PC-3 (cell line): ENCODE measurements around the gene RASSF4. TPM values are rescaled to one million over a fixed set of nuclear protein-coding genes. Genes with fewer than 3 reads are reported as not detected.

Experiments used
- ATAC-seq: fragments of 200-7000 bp; cut with Tn5 transposase; 2 replicates; pipeline ENCODE4 v1.9.1; 2020; ENCODE audit warnings: mild to moderate bottlenecking, moderate library complexity
- BruUV-seq: library from RNA; stranded (reverse); fragments of 400-500 nt; replicated peaks from 2 replicates; lab custom pipeline; 2021; lab: Mats Ljungman, UMichigan
- CTCF ChIA-PET: fragments of 300-600 bp; sonication (Branson Sonifier 250); formaldehyde crosslinking; loops from one replicate; lab custom pipeline; 2022; ENCODE audit warnings: antibody characterized with exemption; lab: Charles Lee
- POLR2A ChIA-PET: fragments of 300-600 bp; sonication (Branson Sonifier 250); formaldehyde crosslinking; loops from one replicate; lab custom pipeline; 2022; ENCODE audit warnings: antibody characterized with exemption; ENCODE audit not compliant: unreplicated experiment; lab: Charles Lee
- DNase-seq: peaks from one replicate; pipeline ENCODE4 v3.0.0-alpha.2; 2015
- H2AFZ ChIP-seq: fragments of 300-600 bp; sonication (generic); 2 replicates; pipeline ENCODE4 v1.6.0; 2016; ENCODE audit warnings: antibody characterized with exemption, low read length
- H3F3A ChIP-seq: fragments of 300-600 bp; sonication (generic); one replicate; pipeline ENCODE4 v1.6.0; 2017; ENCODE audit warnings: antibody characterized with exemption, low read length, control low read depth, mild to moderate bottlenecking; ENCODE audit not compliant: unreplicated experiment
- H3K27ac ChIP-seq: fragments of 300-600 bp; sonication (generic); 2 replicates; pipeline ENCODE4 v1.5.1; 2016; ENCODE audit warnings: mild to moderate bottlenecking, low read length
- H3K27me3 ChIP-seq: fragments of 300-600 bp; sonication (generic); 2 replicates; pipeline ENCODE4 v1.6.1; 2016; ENCODE audit warnings: low read length, mixed read lengths
- H3K36me3 ChIP-seq: fragments of 300-600 bp; sonication (generic); 2 replicates; pipeline ENCODE4 v1.6.1; 2016; ENCODE audit warnings: low read depth, mixed run types, low read length, mixed read lengths
- H3K4me1 ChIP-seq: fragments of 300-600 bp; sonication (generic); 2 replicates; pipeline ENCODE4 v1.5.1; 2016; ENCODE audit warnings: low read length; ENCODE audit not compliant: insufficient read depth
- H3K4me2 ChIP-seq: fragments of 300-600 bp; sonication (generic); 2 replicates; pipeline ENCODE4 v1.6.0; 2016; ENCODE audit warnings: low read length
- H3K4me3 ChIP-seq: fragments of 300-600 bp; sonication (generic); 2 replicates; pipeline ENCODE4 v1.5.1; 2016; ENCODE audit warnings: mild to moderate bottlenecking, low read length, mixed read lengths
- H3K79me2 ChIP-seq: fragments of 300-600 bp; sonication (generic); 2 replicates; pipeline ENCODE4 v1.6.1; 2017; ENCODE audit warnings: low read length, mixed read lengths
- H3K9ac ChIP-seq: fragments of 300-600 bp; sonication (generic); 2 replicates; pipeline ENCODE4 v1.6.0; 2016; ENCODE audit warnings: mild to moderate bottlenecking, low read length
- H3K9me2 ChIP-seq: fragments of 300-600 bp; sonication (generic); replicated peaks from 2 replicates; pipeline ENCODE4 v1.6.1; 2016; ENCODE audit warnings: mixed run types, low read length, mixed read lengths
- H3K9me3 ChIP-seq: fragments of 300-600 bp; sonication (generic); 2 replicates; pipeline ENCODE4 v1.6.1; 2016; ENCODE audit warnings: low read length, mixed read lengths
- H4K20me1 ChIP-seq: fragments of 300-600 bp; sonication (generic); 2 replicates; pipeline ENCODE4 v1.6.1; 2016; ENCODE audit warnings: low read length, mixed read lengths
- EZH2 ChIP-seq: fragments of 300-600 bp; sonication (generic); IDR thresholded peaks from one replicate; pipeline ENCODE4 v1.6.1; 2017; ENCODE audit warnings: antibody characterized with exemption, mild to moderate bottlenecking, low read length; ENCODE audit not compliant: unreplicated experiment
- EZH2phosphoT487 ChIP-seq: fragments of 300-600 bp; sonication (generic); IDR thresholded peaks from 2 replicates; pipeline ENCODE4 v1.6.1; 2018; ENCODE audit warnings: mild to moderate bottlenecking, antibody characterized with exemption, low read length, borderline replicate concordance
- intact Hi-C: fragments of 100-400 bp; cut with micrococcal nuclease; formaldehyde crosslinking; loops from 2 replicates; pipeline ENCODE4 v1.9.0; 2023
- total RNA-seq: library from RNA; depleted of rRNA; stranded (reverse); fragments of >200 nt; gene quantifications from 2 replicates; pipeline ENCODE4 v1.2.3, GENCODE V29; 2014
- TF ChIP-seq, protein P1 (sequence below): fragments of 300-600 bp; sonication (generic); conservative IDR thresholded peaks from 2 replicates; pipeline ENCODE4 v1.5.1; 2017; ENCODE audit warnings: antibody characterized with exemption, low read depth, mild to moderate bottlenecking, low read length

Gene RASSF4
- total RNA-seq, 1 experiment from 2014 or later = 8.7 TPM

DNA sequence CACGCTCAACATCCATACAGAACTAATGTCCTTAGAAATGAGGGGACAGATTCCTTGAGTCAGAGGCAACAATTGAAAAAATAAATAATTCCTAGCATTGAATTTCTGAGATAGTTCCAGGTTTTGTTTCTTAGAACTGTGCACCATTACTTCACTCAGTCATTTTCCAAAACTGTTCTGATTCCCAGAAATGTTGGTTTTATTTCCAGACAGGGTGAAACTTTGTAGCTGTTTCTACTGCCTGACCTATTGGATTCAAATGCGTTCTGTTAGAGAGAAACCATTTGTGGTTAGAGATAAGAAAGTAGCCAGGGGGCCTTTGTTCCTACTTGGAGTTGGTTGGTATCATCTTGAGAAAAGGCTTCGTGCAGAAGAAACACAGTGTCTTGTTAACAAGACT lies 27.1 kb downstream of the RASSF4 start:
- intact Hi-C loops = no loop called here
- Histone ChIP-seq H3K27ac (no peak overlapping the region), H3K4me1 (peaks cover 15% of the 10 kb centered on the region), H4K20me1 (no peaks in the 10 kb centered on the region), H3F3A (peaks cover 3% of the 10 kb centered on the region), H3K9me3 (no peaks in the 10 kb centered on the region), H3K9me2 (no peaks in the 10 kb centered on the region), H2AFZ (no peak overlapping the region), H3K27me3 (no peaks in the 10 kb centered on the region), H3K9ac (no peak overlapping the region), H3K79me2 (no peaks in the 10 kb centered on the region), H3K36me3 (no peaks in the 10 kb centered on the region), H3K4me2 (no peak overlapping the region), H3K4me3 (no peak overlapping the region)
- POLR2A ChIA-PET = no interaction called here
- CTCF ChIA-PET = no interaction called here
- no TSS peak for BruUV-seq
- ATAC-seq (no peak), DNase-seq (no peak)
- TF ChIP-seq EZH2phosphoT487 (no peak), EZH2 (no peak)
- TF ChIP-seq, protein P1, sequence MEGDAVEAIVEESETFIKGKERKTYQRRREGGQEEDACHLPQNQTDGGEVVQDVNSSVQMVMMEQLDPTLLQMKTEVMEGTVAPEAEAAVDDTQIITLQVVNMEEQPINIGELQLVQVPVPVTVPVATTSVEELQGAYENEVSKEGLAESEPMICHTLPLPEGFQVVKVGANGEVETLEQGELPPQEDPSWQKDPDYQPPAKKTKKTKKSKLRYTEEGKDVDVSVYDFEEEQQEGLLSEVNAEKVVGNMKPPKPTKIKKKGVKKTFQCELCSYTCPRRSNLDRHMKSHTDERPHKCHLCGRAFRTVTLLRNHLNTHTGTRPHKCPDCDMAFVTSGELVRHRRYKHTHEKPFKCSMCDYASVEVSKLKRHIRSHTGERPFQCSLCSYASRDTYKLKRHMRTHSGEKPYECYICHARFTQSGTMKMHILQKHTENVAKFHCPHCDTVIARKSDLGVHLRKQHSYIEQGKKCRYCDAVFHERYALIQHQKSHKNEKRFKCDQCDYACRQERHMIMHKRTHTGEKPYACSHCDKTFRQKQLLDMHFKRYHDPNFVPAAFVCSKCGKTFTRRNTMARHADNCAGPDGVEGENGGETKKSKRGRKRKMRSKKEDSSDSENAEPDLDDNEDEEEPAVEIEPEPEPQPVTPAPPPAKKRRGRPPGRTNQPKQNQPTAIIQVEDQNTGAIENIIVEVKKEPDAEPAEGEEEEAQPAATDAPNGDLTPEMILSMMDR = no peak

DNA sequence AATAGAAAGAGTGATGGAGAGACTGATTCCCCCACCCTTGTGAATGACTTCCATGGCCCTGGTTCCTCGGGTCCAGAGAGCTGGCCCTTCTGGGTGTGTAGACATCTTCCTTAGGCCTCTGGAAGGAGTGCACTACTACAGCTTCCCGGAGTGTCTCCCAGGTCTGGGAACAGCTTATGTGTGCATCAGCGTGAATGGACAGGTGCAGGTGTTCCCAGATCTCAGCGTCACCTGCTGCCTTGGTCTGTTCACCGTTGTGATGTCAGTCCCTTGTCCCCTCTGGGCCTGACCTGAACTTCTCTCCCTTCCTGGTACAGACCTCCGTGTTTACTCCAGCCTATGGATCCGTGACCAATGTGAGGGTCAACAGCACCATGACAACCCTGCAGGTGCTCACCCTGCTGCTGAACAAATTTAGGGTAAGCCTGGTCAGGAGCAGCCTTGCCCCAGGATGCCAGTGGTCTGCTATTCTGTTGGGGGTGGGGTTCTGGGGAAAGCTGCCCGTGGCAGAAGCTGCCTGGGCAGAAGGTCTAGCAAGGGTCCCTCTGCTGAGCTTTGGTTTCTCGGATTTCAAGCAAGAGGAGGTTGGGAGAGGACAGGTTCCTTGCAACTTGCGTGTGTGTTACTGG lies 29.5 kb downstream of the RASSF4 start:
- no peaks in the 10 kb centered on the region for H3K9me2 ChIP-seq
- H4K20me1 ChIP-seq = no peaks in the 10 kb centered on the region
- no peak for ATAC-seq
- no peak overlapping the region for H3K9ac ChIP-seq
- BruUV-seq = no TSS peak
- no peak overlapping the region for H3K4me3 ChIP-seq
- ChIA-PET POLR2A (no interaction called here), CTCF (no interaction called here)
- DNase-seq = no peak
- no peak overlapping the region for H2AFZ ChIP-seq
- H3K36me3 ChIP-seq = no peaks in the 10 kb centered on the region
- H3K4me2 ChIP-seq = no peak overlapping the region
- no peaks in the 10 kb centered on the region for H3K79me2 ChIP-seq
- no peaks in the 10 kb centered on the region for H3K4me1 ChIP-seq
- no peak for TF ChIP-seq EZH2phosphoT487
- TF ChIP-seq EZH2 = no peak
- TF ChIP-seq, protein P1 = no peak
- no peaks in the 10 kb centered on the region for H3K9me3 ChIP-seq
- no peaks in the 10 kb centered on the region for H3K27me3 ChIP-seq
- intact Hi-C loops = no loop called here
- no peak overlapping the region for H3K27ac ChIP-seq
- H3F3A ChIP-seq = no peaks in the 10 kb centered on the region

DNA sequence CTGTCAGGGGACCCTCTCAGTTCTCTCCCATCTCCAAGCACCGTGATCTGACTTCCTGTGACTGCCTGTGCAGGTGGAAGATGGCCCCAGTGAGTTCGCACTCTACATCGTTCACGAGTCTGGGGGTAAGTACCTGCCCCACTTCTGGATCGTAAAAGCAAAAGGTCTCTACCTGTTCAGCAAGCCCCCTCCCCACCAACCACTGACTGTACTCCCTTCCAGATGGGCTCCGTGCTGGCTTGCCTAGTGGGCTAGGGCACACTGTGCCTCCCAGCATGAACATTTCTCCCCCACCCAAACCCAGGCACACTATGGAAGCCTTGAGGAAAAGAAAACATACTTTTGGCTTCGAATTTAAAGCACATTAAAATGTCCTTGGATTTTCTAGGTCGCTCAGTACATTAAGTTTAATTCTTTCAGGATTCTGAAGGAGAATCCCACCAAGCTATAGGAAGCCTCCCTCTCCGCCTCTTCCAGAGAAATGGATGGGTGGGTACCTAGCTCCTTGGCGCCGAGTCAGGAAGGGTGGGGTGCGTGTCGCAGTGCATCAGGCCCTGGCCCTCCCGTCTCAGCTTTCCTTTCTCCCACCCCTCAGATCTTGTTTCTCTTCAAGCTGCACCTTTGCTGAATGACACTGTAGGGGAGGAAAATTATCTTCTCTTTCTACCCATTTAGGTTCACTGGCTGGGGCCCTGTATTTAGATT lies 30.1 kb downstream of the RASSF4 start:
- Histone ChIP-seq H3K36me3 (no peaks in the 10 kb centered on the region), H3K79me2 (no peaks in the 10 kb centered on the region), H3K9me3 (no peaks in the 10 kb centered on the region), H3K9me2 (no peaks in the 10 kb centered on the region), H3K4me1 (no peaks in the 10 kb centered on the region), H3K4me3 (no peak overlapping the region), H3F3A (no peaks in the 10 kb centered on the region), H4K20me1 (no peaks in the 10 kb centered on the region), H3K4me2 (no peak overlapping the region), H3K9ac (no peak overlapping the region), H2AFZ (no peak overlapping the region), H3K27ac (no peak overlapping the region), H3K27me3 (no peaks in the 10 kb centered on the region)
- intact Hi-C loops = no loop called here
- ChIA-PET POLR2A (no interaction called here), CTCF (no interaction called here)
- DNase-seq = no peak
- TF ChIP-seq EZH2 (no peak), EZH2phosphoT487 (no peak)
- TF ChIP-seq, protein P1 = no peak
- no peak for ATAC-seq
- no TSS peak for BruUV-seq
